Stimulated activated CD8-positive, alpha-beta memory T cell treated with anti-CD3 and anti-CD28 coated beads, Interleukin-15, amount 100 ng/mL, for 1 hour (primary cell): ENCODE measurements around the gene EEFSEC.

Experiments
- DNase-seq: peaks from one replicate; pipeline ENCODE4 v3.0.0-alpha.2; 2020; ENCODE audit warnings: low read depth

Gene EEFSEC

DNA sequence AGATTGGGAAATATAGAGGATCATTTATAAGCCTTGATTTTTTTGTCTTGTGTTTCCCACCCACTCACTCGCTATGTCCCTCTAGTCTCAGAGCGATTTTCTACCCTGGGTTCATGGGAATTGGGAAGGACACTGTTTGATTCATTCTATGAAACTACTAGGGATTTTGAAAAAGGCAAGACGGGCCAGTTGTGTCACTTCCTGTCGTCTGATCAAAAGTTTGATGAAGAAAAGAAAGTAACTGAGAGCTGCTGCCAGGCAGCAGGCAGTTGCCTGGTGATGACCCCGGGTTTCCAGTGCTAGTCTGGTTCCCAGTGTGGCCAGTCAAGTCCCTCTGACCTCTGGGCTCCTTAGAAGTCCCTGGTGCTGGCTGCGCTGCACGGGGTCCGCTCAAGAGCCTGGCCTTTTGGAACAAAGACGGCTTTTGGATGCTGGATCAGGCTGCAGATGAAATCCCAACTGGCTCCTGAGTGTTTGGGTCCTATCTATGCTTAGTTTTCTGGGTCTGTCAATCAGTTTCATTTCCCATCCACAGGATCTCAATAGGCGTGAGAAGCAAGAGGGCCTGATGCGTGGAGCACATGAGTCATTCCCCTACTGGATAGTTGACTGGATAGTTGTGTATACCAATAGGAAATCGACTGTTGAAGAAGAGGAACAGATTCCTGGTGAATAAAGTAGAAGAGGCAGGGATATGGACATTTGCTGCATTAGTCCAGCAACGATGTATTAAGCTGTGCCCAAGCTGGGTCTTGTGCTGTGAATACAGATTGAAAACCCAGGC is 89.7 kb downstream of the EEFSEC start:
- DNase-seq = no peak

DNA sequence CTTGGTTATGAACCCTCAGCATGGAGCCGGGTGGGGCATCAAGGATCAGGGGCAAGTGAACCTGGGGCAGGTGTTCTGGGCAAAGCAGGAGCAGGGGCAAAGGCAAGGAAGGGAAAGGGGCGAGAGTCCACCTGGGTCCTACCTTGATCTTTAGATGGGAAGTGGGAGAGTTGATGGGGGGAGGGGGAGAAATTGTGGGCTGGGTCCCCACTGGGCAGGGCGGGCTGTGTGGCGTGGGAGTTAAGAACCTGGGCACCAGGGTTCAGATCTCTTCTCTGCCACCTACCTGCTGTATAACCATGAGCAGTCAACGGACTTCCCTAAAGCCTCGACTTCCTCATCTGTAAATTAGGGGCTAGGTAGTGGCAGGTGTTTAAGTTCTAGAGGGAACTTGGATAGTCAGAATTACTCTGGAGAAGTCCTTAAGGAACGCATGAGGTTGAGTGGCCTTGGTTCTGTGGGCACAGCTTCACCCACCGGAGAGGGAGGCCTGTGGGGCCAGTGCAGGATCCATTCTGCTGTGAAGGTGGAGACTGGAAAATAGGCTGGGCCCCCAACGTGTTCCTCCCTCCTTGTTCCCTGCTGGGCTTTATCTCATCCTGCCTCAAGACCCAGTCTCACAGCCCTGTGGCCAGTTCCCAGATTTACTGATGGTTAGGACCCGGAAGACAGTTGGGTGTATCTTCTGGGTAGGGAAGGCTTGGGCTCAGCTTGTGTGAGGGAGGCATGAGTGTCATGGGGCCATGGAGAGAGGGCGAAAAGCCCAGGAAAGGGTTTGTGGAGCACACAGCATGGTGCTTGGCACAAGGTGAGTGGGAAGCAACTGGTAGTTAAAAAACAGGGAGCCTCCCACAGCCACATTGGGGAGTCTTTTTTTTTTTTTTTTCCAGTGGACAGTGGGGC is 90.6 kb downstream of the EEFSEC start:
- no peak for DNase-seq

DNA sequence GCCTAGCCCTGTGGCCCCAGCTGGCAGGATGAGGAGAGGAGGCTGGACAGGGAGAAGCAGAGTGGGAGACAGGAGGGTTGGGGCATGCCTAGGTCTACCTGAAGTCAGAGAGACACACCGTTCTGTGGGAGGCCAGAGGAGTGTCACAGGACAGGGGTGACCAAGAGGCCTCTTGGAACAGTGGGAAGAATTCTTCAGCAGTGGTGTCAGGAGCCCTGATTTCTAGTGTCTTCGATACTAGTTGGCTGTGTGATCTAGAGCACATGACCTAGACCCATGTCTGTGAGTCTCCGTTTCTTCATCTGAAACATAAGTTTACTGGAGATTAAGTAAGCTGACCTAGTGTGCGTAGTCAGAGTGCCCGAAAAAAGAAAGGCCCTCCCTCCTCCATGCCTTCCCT is 92.2 kb downstream of the EEFSEC start:
- DNase-seq = no peak

DNA sequence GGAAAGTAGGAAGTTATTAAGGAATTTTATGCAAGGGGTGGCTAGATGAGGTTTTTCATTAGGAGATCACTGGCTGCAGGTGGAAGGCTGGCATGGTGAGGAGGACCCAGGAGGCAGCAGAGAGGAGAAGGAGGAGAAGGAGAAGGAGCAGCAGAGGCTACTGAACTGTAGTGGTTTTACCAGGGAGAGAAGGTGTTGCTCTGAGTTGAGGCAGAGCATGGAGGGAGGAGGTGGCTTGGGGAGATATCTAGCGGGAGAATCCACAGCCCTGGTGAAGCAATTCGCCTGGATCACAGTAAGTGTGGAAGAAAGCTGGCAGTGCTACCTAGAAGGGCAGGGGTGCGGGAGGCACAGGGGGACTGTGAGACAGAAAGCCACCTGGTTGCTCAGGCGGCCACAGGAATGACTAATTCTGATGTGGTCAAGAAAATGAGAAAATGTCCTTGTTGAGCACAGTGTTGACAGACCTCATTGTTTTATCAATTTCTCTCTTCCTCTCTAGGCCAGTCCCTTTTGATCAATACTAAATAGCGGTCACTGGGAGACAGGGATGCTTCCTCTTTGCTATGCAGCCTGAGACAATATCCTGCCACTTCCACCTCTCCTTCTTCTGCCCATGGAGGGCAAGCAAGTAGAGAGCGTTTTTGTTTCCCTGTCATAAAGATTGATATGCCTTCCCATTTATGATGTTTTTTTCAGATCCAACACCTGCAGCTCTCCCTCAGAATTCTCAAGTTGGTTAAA is 94.6 kb downstream of the EEFSEC start:
- no peak for DNase-seq

DNA sequence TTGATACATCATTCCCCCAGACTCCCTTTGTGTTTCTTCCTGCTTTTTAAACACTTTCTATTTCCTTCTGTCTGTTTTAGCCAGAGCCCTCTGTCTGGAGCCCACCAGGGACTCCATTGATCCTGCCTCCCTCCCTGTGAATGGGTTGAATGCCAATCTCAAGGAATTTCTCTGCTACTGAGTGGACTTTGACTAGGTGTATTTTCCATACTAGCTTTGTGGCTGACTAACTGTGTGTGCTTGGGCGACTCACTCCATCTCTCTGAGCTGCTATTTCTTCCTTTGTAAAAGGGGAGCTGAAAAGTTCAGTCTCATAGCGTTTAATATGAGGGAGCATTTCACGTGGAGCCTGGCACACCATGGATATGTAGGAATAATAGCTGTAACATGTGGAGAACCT is 98.8 kb downstream of the EEFSEC start:
- no peak for DNase-seq

DNA sequence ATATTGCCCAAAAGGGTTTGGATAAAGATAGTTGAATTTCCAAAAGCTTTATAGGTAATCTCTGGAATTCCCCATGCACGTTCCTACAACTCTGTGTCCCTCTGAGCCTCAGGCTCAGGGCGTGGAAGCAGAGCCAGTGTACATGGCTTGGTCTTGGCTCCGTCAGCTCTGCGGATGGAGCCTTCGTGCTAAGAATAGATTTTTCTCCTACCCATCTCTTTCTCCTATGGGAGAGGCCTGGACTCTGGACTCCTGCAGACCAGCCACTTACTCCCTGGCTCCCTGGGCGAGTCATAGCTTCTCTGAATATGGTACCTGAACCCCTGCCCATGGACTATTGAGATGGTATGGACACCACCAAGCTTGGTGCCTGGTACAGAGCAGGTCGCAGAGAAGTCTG is 99.9 kb downstream of the EEFSEC start:
- DNase-seq = no peak

DNA sequence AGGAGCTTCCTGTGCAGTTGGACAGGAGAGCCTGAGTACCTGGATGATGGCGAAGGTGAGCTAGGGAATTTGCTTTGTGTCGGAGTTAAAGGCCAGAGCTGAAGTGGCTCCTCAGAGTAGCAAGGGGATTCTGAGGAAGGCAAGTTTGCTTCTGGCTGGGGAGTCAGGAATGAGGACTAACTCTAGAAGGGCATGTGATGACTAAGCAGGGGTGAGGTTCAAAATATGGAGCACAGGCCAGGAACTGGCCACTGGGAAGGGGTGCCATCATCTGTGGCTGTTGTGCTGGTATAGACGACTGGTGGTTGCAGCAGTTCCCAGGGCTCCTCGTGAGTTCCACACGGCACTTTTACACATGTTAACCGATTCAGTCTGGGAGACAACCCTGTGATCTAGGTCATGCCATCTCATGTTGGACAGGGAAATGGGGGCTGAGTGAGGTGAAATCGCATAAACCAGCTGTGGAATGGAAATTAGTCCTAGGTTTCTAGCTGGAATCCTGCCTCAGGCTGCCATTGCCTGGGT is 100.8 kb downstream of the EEFSEC start:
- DNase-seq = no peak

DNA sequence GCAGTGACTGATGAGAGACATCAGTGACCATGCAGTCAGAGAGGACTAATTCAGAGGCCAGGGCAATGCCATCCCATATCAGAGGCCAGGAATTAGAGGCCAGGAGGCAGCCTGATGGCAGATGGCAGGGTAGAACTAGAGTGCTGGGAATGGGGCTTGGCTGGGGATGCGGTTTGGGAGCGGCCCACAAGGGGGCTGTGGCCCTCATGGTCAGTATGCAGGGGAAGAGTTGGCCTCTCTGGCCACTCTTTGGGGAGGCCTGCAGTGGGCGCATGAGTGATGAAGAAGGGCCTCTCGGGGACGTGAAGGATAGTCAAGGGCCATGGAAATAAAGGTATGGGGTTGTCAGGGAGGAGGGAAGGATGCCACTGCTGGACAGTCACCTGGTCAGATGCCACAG is 101.7 kb downstream of the EEFSEC start:
- no peak for DNase-seq

DNA sequence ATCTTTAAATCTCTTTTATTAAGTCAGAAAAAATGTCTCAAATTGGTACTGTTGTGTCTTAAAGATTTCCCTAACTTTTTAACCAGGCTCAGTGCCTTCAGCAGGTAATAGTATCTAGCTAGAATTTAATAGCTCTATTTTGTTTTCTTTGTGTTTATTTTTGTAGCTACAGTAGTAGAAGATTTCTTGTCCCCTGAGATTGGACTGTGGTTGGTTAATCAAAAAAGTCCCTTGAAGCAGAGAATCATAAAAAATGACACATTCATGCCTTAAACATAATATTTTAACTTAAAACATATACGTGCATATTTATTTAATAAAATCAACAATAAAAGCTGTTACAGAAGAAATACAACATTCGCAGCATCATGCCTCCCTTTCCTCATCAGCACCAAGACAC is 102.8 kb downstream of the EEFSEC start:
- no peak for DNase-seq

DNA sequence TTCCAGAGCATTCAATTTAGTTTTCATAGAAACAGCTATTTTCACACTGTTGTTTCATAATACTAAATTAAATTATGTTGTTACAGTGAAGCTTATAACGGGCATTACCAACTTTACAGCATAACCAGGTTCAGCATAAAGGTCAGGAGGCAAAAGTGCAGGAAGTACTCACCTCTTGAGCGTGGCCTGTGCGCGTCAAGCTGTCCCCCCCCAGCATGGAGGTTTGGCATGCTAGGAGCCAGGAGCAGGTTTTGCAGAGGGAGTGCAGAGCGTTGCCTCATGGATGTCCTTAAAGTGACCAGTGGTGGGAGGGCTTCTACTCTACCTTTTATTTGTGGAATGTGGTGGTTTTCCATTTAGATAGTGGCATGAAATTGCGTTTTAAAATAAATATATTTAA is 104.4 kb downstream of the EEFSEC start:
- DNase-seq = no peak

DNA sequence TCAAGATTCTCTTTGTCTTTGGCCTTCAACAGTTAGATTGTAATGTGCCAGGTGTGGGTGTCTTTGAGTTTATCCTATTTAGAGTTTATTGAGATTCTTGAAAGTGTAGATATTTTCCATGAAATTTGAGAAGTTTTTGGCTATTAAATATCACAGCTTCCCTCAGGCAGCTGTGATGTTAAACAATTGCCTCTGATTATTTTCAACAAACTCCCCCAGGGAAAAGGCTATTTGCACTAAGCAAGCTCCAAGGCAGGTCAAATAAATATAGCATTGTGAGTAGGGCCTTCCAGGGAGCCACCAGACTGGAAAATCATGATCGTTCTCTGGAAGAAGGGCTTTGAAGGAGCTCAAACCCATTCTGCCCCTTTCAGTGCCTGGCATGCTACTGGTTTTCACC is 107.0 kb downstream of the EEFSEC start:
- no peak for DNase-seq

DNA sequence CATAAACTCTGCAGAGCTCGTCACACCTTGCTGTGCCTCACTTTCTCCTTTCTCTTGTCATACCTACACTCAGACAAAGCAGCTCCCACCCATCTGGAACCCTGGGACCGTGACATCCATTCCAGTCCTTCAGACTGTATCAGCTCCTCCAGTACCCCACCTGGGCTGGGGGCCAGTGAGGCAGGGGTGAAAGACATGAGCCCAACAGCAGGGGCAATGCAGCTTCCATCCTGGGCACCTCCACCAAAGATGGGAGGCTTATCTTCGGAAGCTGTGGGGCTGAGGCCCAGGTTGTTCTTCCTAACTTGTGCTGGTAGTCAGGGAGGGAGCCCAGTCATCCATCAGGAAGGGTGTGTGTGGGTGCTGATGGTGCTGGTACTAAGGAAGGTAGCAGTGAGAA is 109.2 kb downstream of the EEFSEC start:
- DNase-seq = no peak

DNA sequence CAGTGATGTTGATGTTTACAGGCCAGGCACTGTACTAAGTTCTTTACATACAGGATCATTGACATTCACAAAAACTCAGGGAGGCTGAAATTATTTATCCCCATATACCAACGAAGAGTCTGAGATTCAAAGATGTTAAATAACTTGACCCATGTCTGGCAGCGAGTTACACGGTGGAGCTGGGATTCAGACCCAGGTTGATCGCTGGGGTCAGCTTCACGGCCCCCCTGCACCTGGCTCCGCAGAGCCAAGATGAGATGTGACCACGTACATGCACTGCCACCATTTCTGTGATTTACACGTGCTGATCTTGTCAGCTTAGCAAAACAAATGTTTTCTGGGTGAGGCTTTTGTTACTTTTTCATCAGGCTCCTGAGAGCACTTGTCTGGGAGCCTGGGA is 109.8 kb downstream of the EEFSEC start:
- no peak for DNase-seq

DNA sequence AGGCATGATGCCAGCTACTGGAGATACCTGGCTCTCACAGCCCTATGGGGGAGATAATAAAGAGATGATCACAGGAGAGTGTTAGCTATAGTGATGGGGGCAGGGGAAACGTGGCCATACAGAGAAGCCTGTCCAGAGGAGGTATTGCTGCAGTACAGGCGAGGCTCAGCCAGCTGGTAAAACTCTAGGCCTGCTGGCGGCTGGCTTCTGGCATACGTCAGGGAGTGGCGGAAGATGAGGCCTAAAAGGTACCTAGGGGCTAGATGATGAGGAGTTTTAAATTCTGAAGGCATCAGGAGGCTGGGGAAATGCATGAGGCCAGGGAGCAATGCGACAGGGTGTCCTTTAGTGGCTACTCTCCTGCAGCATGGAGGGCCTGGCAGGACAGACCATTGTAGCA is 110.7 kb downstream of the EEFSEC start:
- no peak for DNase-seq

DNA sequence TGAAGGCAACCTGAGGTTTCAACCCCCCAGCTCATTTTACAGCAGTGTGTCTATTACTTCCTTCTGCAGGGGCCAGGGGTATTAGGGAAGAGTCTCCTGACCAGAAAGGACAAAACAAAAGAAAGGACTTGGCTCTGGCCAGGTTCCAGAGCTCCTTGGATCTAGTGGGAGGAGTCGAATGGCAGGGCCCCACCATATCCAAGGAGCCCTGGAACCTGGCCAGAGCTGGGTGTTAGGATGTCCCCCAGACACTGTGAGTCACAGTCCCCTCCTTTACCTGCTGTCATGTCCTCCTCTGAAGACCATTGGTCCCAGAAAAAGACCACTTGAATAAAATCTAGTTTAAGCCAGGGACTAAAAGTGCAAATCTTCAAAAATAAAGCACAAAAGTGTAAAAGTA is 113.2 kb downstream of the EEFSEC start:
- DNase-seq = no peak

DNA sequence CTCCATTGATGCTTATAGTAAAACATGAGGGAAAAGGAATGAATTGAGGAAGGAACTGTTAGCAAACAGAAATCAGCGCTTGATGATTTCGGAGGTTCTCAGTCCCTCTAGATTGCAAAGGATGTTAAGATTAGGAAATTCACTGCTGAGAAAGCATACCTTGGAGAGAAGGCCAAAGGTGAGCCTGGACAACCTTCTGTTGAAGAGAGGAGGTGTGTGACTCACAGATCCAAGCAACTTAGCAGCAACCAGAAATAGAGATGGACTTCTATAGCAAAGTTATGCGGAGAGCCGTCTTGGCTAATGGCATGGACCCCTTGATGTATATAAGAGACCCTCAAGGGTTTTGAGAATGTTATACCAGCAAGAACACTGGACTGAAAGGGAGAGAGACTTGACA is 114.3 kb downstream of the EEFSEC start:
- no peak for DNase-seq

DNA sequence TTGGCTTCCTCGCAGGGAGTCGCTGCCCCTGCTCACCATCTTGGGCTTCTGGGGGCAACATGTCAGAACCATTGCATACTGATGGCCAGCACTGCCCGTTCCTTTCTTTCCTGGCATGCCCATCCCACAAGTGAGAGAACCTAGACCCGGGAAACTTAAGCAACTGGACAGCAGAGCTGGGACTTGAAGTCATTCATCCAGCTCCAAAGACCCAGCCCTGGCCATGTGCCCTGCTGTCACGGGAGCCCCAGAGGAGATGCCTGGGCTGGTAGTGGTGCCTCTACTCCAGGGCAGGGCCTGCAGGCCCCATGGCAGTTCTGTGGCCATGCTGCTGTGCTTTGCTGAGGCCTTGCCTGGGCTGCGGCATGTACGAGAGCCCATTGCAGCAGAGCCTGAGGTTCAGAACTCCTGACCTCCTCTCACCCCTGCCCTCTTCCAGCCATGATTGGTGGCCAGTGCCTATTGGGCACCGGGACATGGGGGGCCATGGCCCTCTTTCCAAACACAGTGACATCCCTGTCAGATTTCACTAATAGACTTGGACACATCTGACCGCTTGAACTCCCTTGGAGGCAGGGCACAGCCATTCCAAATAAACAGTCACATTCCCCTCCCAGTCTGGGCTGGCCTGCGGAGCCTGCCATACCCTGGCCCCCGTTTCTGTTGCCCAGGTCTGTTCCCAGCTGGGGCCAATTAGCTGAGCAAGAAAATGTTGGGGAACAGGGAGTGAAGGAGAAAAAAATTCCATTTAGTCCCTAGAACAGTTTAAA is 115.9 kb downstream of the EEFSEC start:
- no peak for DNase-seq

DNA sequence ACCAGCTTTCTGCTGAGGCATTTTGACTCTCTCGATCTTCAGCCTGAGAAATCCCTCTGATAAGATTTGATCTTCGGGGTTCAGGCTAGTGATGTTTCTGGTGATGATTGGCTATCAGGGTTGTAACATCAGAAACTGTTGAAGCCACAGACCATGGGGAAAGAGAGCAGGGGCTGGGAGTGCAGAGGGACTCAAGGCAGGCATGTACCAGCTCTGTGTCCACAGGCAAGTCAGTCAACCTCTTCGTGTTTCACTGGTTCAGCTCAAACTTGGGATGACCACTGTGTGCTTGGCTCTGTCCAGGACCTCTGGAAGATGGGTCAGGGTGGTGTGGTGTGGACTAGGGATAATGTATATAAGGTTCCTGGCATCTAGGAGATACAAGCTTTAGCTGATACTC is 116.5 kb downstream of the EEFSEC start:
- DNase-seq = no peak

DNA sequence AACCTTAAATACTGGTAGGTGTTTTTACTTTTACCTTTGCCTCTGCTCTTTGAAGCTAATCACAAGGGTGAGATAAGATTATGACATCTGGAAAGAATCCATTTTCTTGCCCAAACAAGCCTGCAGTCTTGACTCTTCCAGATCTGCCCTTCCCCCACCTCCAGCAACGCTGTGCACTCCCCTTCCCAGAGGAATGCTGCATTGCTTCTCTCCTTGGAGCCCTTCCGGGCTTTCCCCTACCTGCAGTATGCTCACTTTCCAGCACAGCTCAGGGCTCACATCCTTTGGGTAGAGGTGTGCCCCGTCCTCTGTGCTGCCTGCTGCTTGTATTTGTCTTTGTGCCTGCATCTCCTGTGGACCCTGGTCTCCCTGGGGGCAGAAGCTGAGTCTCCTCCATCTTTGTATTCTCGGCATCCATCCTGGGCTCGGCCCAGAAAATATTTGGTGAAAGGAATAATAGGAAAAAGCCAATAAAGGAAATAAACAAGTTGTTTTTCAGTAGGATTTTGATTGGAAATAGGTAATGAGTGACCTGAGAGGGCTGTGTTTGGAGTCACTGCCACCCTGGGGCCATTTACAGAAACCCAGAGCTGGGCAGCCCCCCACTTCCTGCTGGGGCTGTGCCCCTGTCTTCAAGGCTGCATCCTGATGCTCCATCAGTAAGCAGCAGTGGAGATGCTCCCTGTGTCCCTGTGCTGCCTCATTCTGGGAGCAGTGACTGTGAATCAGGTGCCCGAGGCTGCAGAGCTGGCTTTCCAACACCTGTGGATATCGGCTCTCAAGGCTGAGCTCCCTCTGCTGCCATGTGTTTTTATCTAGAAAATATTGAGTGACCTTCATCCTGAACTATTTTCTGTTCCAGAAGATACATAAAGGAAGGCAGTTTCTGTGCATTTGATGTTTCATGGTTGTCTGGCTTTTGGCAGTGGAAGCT is 117.5 kb downstream of the EEFSEC start:
- DNase-seq = no peak

DNA sequence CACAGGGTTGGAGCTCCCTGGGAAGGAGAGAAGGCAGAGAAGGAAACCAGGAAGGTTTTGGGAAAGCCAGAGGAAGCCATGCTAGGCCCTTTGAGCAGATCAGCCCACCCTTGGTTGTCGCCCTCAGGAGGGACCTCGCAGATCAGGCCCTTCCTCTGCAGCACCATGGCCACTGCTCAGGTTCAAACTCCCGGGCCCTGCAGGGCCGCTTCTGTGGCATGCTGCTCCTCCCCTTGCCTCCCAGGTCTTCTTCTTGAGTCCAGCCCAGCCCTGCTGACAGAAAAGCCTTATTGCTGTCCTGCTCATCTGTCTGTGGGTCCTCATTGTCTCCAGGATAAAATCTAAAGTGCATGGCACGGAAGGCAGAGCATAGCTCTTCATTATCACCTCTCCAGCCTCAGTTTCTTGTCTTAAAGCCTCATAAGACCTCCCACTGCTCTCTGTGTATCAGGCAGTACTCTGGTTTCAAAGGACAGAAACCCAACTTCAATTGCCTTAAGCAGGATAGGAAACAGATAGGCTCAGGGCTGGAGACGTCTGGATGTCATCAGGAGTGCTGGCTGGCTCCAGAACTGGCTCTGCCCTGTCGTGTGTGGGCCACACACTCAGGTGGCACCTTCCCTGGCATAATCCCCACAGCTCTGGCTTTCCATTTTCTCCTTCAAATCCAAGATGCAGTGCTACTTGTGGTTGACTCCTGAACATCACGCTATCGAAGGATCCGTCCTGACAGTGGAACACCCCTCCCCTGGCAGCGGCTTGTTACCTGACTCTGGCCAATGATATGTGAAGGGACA is 118.5 kb downstream of the EEFSEC start:
- DNase-seq = no peak
